ENCODE results near the gene UBR4. TPM values are rescaled to one million over a fixed set of nuclear protein-coding genes. Genes with fewer than 3 reads are reported as not detected.

Gene UBR4
- total RNA-seq, 1 donor, result 149 TPM

DNA sequence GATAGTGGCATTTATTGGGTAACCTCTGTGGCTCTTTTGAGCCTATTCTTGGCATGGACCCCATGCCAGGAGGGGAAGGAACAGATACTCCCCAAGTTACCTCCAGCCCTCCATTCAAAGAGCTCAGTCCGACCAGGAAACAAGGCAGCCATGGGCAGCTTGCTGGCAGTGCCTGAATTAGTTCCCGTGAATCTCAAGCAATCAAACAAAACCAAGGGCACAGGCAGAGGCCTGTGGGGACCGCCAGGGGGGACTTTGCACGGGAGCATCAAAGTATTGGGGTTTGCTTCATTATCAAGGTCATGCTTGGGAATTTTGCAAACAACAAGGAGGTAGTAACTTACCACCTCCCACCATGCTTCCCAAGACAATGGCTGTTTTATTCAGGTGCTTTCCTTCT, 172.4 kb downstream of the UBR4 start:
- Histone ChIP-seq H3K4me3 (ENCODE audit: insufficient read depth, low read length) (no peak overlapping the region), H3K9me3 (ENCODE audit: low read depth, low read length) (no peaks in the 10 kb centered on the region), H3K36me3 (ENCODE audit: insufficient read depth, low read length) (no peaks in the 10 kb centered on the region), H2AFZ (ENCODE audit: low read length) (no peak overlapping the region), H3K27ac (ENCODE audit: low read depth, low read length) (no peak overlapping the region), H3K4me1 (ENCODE audit: insufficient read depth, low read length) (peaks cover 11% of the 10 kb centered on the region), H3K4me2 (ENCODE audit: insufficient read depth, low read length) (no peak overlapping the region), H3K27me3 (ENCODE audit: insufficient read depth, low read length) (peaks cover 33% of the 10 kb centered on the region), H4K20me1 (ENCODE audit: insufficient read depth, low read length) (no peaks in the 10 kb centered on the region), H3K79me2 (ENCODE audit: insufficient read depth, low read length) (no peaks in the 10 kb centered on the region)
- TF ChIP-seq, protein P1, sequence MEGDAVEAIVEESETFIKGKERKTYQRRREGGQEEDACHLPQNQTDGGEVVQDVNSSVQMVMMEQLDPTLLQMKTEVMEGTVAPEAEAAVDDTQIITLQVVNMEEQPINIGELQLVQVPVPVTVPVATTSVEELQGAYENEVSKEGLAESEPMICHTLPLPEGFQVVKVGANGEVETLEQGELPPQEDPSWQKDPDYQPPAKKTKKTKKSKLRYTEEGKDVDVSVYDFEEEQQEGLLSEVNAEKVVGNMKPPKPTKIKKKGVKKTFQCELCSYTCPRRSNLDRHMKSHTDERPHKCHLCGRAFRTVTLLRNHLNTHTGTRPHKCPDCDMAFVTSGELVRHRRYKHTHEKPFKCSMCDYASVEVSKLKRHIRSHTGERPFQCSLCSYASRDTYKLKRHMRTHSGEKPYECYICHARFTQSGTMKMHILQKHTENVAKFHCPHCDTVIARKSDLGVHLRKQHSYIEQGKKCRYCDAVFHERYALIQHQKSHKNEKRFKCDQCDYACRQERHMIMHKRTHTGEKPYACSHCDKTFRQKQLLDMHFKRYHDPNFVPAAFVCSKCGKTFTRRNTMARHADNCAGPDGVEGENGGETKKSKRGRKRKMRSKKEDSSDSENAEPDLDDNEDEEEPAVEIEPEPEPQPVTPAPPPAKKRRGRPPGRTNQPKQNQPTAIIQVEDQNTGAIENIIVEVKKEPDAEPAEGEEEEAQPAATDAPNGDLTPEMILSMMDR (IDR thresholded peaks at IDR 0.05; ENCODE audit: extremely low read depth, low read depth, low read length), result no peak
- no peak for DNase-seq (ENCODE audit: insufficient read length, low spot score, missing footprints)

DNA sequence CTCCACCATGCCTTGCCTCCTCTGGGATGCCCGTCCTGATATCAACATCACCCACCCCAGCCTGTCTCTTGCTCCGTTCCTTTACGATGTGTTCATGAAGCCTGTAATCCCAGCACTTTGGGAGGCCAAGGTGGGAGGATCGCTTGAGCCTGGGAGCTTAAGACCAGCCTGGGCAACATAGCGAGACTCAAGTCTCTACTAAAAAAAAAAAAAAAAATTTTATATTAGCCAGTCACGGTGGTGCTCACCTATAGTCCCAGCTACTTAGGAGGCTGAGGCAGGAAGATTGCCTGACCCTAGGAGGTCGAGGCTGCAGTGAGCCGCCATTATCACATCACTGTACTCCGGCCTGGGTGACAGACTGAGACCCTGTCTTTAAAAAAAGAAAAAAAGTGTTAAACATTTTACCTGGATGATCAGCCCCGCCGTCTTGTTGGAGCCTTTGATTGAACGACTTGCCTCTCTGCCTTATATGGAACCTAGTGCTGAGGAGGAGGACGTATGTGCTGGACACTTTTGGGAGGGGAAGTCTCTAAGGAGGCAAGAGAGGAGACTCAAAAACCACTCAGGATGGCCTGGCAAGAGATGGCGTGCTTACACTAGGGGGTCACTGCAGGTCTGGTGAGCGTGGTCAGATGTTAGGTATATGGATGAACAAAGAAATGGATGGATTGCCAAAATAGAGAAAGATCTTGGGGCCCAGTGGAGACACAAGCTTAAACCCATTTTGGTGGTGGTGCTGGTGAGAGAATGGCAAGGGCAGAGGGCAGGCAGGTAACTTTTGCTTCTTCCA, 173.1 kb downstream of the UBR4 start:
- H3K36me3 ChIP-seq (ENCODE audit: insufficient read depth, low read length), result no peaks in the 10 kb centered on the region
- H3K27ac ChIP-seq (ENCODE audit: low read depth, low read length), result no peak overlapping the region
- no peaks in the 10 kb centered on the region for H3K9me3 ChIP-seq (ENCODE audit: low read depth, low read length)
- no peak overlapping the region for H3K4me3 ChIP-seq (ENCODE audit: insufficient read depth, low read length)
- H4K20me1 ChIP-seq (ENCODE audit: insufficient read depth, low read length), result no peaks in the 10 kb centered on the region
- H3K4me2 ChIP-seq (ENCODE audit: insufficient read depth, low read length), result no peak overlapping the region
- H3K79me2 ChIP-seq (ENCODE audit: insufficient read depth, low read length), result no peaks in the 10 kb centered on the region
- peaks cover 33% of the 10 kb centered on the region for H3K27me3 ChIP-seq (ENCODE audit: insufficient read depth, low read length)
- H2AFZ ChIP-seq (ENCODE audit: low read length), result no peak overlapping the region
- TF ChIP-seq, protein P1 (IDR thresholded peaks at IDR 0.05; ENCODE audit: extremely low read depth, low read depth, low read length), result no peak
- peak; percentile 72 for DNase-seq (ENCODE audit: insufficient read length, low spot score, missing footprints)
- H3K4me1 ChIP-seq (ENCODE audit: insufficient read depth, low read length), result peaks cover 11% of the 10 kb centered on the region

DNA sequence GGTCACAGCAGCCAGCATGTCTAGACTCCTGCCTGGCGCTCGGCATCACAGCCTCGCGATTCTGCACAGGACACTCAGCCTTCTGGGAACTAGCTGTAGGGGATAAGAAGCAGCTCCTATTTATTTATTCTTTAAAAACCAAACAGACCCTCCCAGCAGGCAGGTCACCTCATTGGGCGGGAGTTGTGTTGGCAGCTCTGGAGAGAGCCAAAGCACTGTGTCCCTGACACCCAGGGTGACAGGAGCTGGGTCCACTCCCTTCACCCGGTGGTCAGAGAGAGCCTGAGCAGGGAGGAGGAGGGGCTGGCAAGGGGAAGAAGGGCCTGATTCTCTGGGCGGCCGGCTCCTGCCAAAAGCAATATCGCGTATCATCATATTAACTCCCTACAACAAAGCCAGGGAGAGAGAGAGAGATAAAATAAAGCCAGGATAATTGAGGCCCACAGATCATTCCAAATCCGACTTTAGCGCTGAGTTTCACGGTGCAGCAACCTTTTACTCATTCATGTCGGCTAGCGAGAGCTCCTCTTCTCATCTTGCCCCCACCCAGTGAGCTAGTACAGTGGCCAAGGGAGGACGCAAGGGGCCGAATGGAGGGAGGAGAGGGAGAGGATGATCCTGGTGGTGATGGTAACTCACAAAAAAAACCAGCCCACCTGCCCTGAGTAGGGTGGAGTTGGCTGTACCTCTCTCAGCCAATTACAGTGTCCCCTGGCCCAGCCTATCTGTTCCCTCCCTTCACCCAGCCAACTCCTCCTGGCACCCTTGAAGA, 173.8 kb downstream of the UBR4 start:
- TF ChIP-seq, protein P1 (IDR thresholded peaks at IDR 0.05; ENCODE audit: extremely low read depth, low read depth, low read length), result no peak
- Histone ChIP-seq H3K4me2 (ENCODE audit: insufficient read depth, low read length) (no peak overlapping the region), H3K4me3 (ENCODE audit: insufficient read depth, low read length) (no peak overlapping the region), H3K36me3 (ENCODE audit: insufficient read depth, low read length) (no peaks in the 10 kb centered on the region), H3K9me3 (ENCODE audit: low read depth, low read length) (no peaks in the 10 kb centered on the region), H4K20me1 (ENCODE audit: insufficient read depth, low read length) (no peaks in the 10 kb centered on the region), H2AFZ (ENCODE audit: low read length) (no peak overlapping the region), H3K4me1 (ENCODE audit: insufficient read depth, low read length) (peaks cover 11% of the 10 kb centered on the region), H3K27me3 (ENCODE audit: insufficient read depth, low read length) (peaks cover 33% of the 10 kb centered on the region), H3K27ac (ENCODE audit: low read depth, low read length) (no peak overlapping the region), H3K79me2 (ENCODE audit: insufficient read depth, low read length) (no peaks in the 10 kb centered on the region)
- DNase-seq (ENCODE audit: insufficient read length, low spot score, missing footprints), result peak; percentile 78

All from osteoblast (primary cell).